Common myeloid progenitor, CD34-positive (primary cell): ENCODE results near the gene HOXA9.

ENCODE experiments used
- CTCF ChIA-PET: fragments of 350-600 bp; sonication (Branson Sonifier 250); formaldehyde crosslinking; loops from one replicate; lab custom pipeline; 2021; ENCODE audit warnings: antibody characterized with exemption; lab: Charles Lee
- POLR2A ChIA-PET: fragments of 350-600 bp; sonication (Branson Sonifier 250); formaldehyde crosslinking; loops from one replicate; lab custom pipeline; 2021; ENCODE audit warnings: antibody characterized with exemption; lab: Charles Lee
- DNase-seq, 3 donors: peaks; one replicate each; pipeline versions ENCODE4 v3.0.0 to v3.0.0-alpha.2; 2013
- H3K27ac ChIP-seq, 2 experiments: 1 replicate in 1 of 2; 2 replicates in 1 of 2; pipeline ENCODE4 v1.7.0; 2013; ENCODE audit warnings: inconsistent platforms in 2 of 2, low read length in 2 of 2, mild to moderate bottlenecking in 2 of 2, low read depth in 1 of 2, moderate library complexity in 1 of 2; ENCODE audit not compliant: severe bottlenecking in 2 of 2, insufficient read depth in 1 of 2, poor library complexity in 1 of 2
- H3K27me3 ChIP-seq, 5 experiments: replicated peaks in 2 of 5; 1 replicate in 3 of 5; 2 replicates in 2 of 5; pipeline versions ENCODE4 v1.6.1 to v1.7.0; 2013; ENCODE audit warnings: low read length in 4 of 5, mild to moderate bottlenecking in 2 of 5, moderate library complexity in 2 of 5, inconsistent platforms in 1 of 5; ENCODE audit not compliant: insufficient read depth in 5 of 5, control insufficient read depth in 4 of 5
- H3K36me3 ChIP-seq, 4 experiments: 1 replicate in 2 of 4; 2 replicates in 2 of 4; pipeline versions ENCODE4 v1.6.1 to v1.7.0; 2013; ENCODE audit warnings: low read length in 3 of 4, control low read depth in 1 of 4, mild to moderate bottlenecking in 1 of 4; ENCODE audit not compliant: control insufficient read depth in 4 of 4, insufficient read depth in 4 of 4
- H3K4me1 ChIP-seq, 4 experiments: 1 replicate in 3 of 4; 2 replicates in 1 of 4; pipeline versions ENCODE4 v1.6.1 to v1.7.1; 2013; ENCODE audit warnings: low read length in 3 of 4, mild to moderate bottlenecking in 3 of 4, control low read depth in 1 of 4, inconsistent platforms in 1 of 4, moderate library complexity in 1 of 4; ENCODE audit not compliant: control insufficient read depth in 4 of 4, insufficient read depth in 4 of 4; ENCODE audit errors: control extremely low read depth in 1 of 4
- H3K4me3 ChIP-seq, 7 experiments: 1 replicate in 4 of 7; 2 replicates in 3 of 7; pipeline versions ENCODE4 v1.5.1 to v1.7.0; 2013; ENCODE audit warnings: mild to moderate bottlenecking in 7 of 7, low read length in 6 of 7, moderate library complexity in 6 of 7, inconsistent platforms in 2 of 7, low read depth in 2 of 7, control low read depth in 1 of 7; ENCODE audit not compliant: insufficient read depth in 4 of 7, control insufficient read depth in 1 of 7; ENCODE audit errors: extremely low read depth in 1 of 7
- H3K9me3 ChIP-seq, 5 experiments: 1 replicate in 4 of 5; 2 replicates in 1 of 5; pipeline versions ENCODE4 v1.6.1 to v1.7.1; 2013; ENCODE audit warnings: low read length in 4 of 5, mild to moderate bottlenecking in 2 of 5, inconsistent platforms in 1 of 5, low read depth in 1 of 5, moderate library complexity in 1 of 5; ENCODE audit not compliant: control insufficient read depth in 4 of 5, insufficient read depth in 2 of 5; ENCODE audit errors: control extremely low read depth in 1 of 5
- WGBS: methylation state at CpG from one replicate; pipeline ENCODE4 v1.1.5; 2013; ENCODE audit not compliant: insufficient coverage; 5-methylcytosine and 5-hydroxymethylcytosine counted together

The HOXA9 gene

GRCh38 chr7:27196287-27196767 lies 31.0 kb upstream of the HOXA9 start:
- CTCF ChIA-PET: interaction anchor here (0.6 to 2.5 kb wide), 29 partner anchors 10 to 901 kb away, joined by 3 to 38 read pairs (median 4); no protein-coding TSS in a partner anchor

GRCh38 chr7:27194686-27195379 lies 29.5 kb upstream of the HOXA9 start:
- H3K27me3 ChIP-seq: peaks cover 40 to 99% (median 75%) of the 10 kb centered on the region in 5 experiments
- no peaks in the 10 kb centered on the region for H3K9me3 ChIP-seq
- no peak overlapping the region for H3K27ac ChIP-seq
- H3K4me3 ChIP-seq: no peak overlapping the region
- H3K4me1 ChIP-seq: peaks cover 0 to 32% (median 23%) of the 10 kb centered on the region in 4 experiments
- CTCF ChIA-PET: interaction anchor here (0.7 to 2.5 kb wide), 15 partner anchors 8 to 826 kb away, joined by 3 to 38 read pairs (median 4); no protein-coding TSS in a partner anchor
- no peaks in the 10 kb centered on the region for H3K36me3 ChIP-seq
- no peak for DNase-seq
- WGBS: 48% methylated on average over 4 of the region's 9 CpGs
- POLR2A ChIA-PET: no interaction called here

More at GRCh38 chr7:27196287-27196767, 31.0 kb upstream of the HOXA9 start:
- whole genome bisulfite sequencing: 2% methylated on average over 6 of the region's 6 CpGs
- H3K27ac ChIP-seq: no peak overlapping the region
- no peaks in the 10 kb centered on the region for H3K9me3 ChIP-seq
- H3K4me3 ChIP-seq: no peak overlapping the region
- peak; percentile 83 to 90 (median 89) for DNase-seq
- no peaks in the 10 kb centered on the region for H3K36me3 ChIP-seq
- peaks cover 0 to 47% (median 36%) of the 10 kb centered on the region in 4 experiments for H3K4me1 ChIP-seq
- H3K27me3 ChIP-seq: peaks cover 42 to 99% (median 72%) of the 10 kb centered on the region in 5 experiments
- POLR2A ChIA-PET: interaction anchor here (0.5 kb wide), 1 partner anchor 1004 kb away, joined by 3 read pairs; no protein-coding TSS in a partner anchor

- H3K27ac ChIP-seq: no peak overlapping the region
- H3K36me3 ChIP-seq: no peaks in the 10 kb centered on the region
- peaks cover 0 to 29% (median 25%) of the 10 kb centered on the region in 4 experiments for H3K4me1 ChIP-seq
- H3K4me3 ChIP-seq: no peak overlapping the region
- ChIA-PET CTCF (interaction anchor here (1.2 to 1.9 kb wide), 3 partner anchors 9 to 591 kb away, joined by 3 to 6 read pairs (median 4); no protein-coding TSS in a partner anchor), POLR2A (no interaction called here)
- WGBS: 20% methylated on average over 1 of the region's 2 CpGs
- H3K27me3 ChIP-seq: peaks cover 40 to 100% (median 80%) of the 10 kb centered on the region in 5 experiments
- no peaks in the 10 kb centered on the region for H3K9me3 ChIP-seq
- DNase-seq: peak in 1 of 3 donors; percentile 46
Measured at GRCh38 chr7:27194002-27194352, 28.6 kb upstream of the HOXA9 start.

- H3K9me3 ChIP-seq: no peaks in the 10 kb centered on the region
- H3K36me3 ChIP-seq: no peaks in the 10 kb centered on the region
- CTCF ChIA-PET: interaction anchor here (1.9 kb wide), 1 partner anchor 16 kb away, joined by 6 read pairs; no protein-coding TSS in a partner anchor
- no peak for DNase-seq
- WGBS: 11% methylated on average over 26 of the region's 29 CpGs
- POLR2A ChIA-PET: no interaction called here
- peaks cover 0 to 31% (median 28%) of the 10 kb centered on the region in 4 experiments for H3K4me1 ChIP-seq
- no peak overlapping the region for H3K27ac ChIP-seq
- H3K27me3 ChIP-seq: peaks cover 40 to 100% (median 78%) of the 10 kb centered on the region in 5 experiments
- H3K4me3 ChIP-seq: peak overlapping the region in 1 of 7 experiments; percentile 56
Measured at GRCh38 chr7:27193335-27194001, 28.1 kb upstream of the HOXA9 start.

- Histone ChIP-seq H3K9me3 (no peaks in the 10 kb centered on the region), H3K36me3 (no peaks in the 10 kb centered on the region), H3K27ac (no peak overlapping the region), H3K4me1 (peaks cover 0 to 38% (median 35%) of the 10 kb centered on the region in 4 experiments), H3K27me3 (peaks cover 34 to 100% (median 74%) of the 10 kb centered on the region in 5 experiments), H3K4me3 (peak overlapping the region in 5 of 7 experiments; percentile 26 to 56 (median 45))
- peak; percentile 61 to 83 (median 83) for DNase-seq
- 1% methylated on average over 72 of the region's 78 CpGs for WGBS
- ChIA-PET CTCF (interaction anchor here (1.0 to 1.9 kb wide), 3 partner anchors 16 to 1330 kb away, joined by 3 to 6 read pairs (median 3); no protein-coding TSS in a partner anchor), POLR2A (no interaction called here)
Measured at GRCh38 chr7:27192546-27193334, 27.4 kb upstream of the HOXA9 start.

GRCh38 chr7:27191833-27192545 lies 26.7 kb upstream of the HOXA9 start:
- H3K9me3 ChIP-seq: no peaks in the 10 kb centered on the region
- ChIA-PET POLR2A (no interaction called here), CTCF (interaction anchor here (1.0 to 1.9 kb wide), 3 partner anchors 15 to 1330 kb away, joined by 3 to 6 read pairs (median 3); no protein-coding TSS in a partner anchor)
- 7% methylated on average over 28 of the region's 42 CpGs for WGBS
- no peak overlapping the region for H3K27ac ChIP-seq
- peak overlapping the region in 5 of 7 experiments; percentile 26 to 56 (median 45) for H3K4me3 ChIP-seq
- H3K4me1 ChIP-seq: peaks cover 0 to 45% (median 38%) of the 10 kb centered on the region in 4 experiments
- no peak for DNase-seq
- no peaks in the 10 kb centered on the region for H3K36me3 ChIP-seq
- H3K27me3 ChIP-seq: peaks cover 33 to 100% (median 75%) of the 10 kb centered on the region in 5 experiments
